COR-L47 (cell line): ENCODE measurements around the gene EIF4E2.

Experiments
- DNase-seq: peaks from one replicate; lab custom pipeline; 2025; lab: John Stamatoyannopoulos, UW

EIF4E2 gene

GRCh38 chr2:232600053-232600773 lies 49.7 kb downstream of the EIF4E2 start:
- DNase-seq, result no peak

- no peak for DNase-seq
Measured at GRCh38 chr2:232603283-232603682, 52.8 kb downstream of the EIF4E2 start.

GRCh38 chr2:232604535-232604934 lies 54.0 kb downstream of the EIF4E2 start:
- DNase-seq, result no peak

- DNase-seq, result no peak
Measured at GRCh38 chr2:232607011-232607410, 56.5 kb downstream of the EIF4E2 start.

GRCh38 chr2:232609607-232610006 lies 59.1 kb downstream of the EIF4E2 start:
- no peak for DNase-seq

- no peak for DNase-seq
Measured at GRCh38 chr2:232610081-232610480, 59.6 kb downstream of the EIF4E2 start.

GRCh38 chr2:232611061-232611460 lies 60.6 kb downstream of the EIF4E2 start:
- DNase-seq, result no peak

GRCh38 chr2:232611559-232612218 lies 61.2 kb downstream of the EIF4E2 start:
- DNase-seq, result peak; percentile 16

- DNase-seq, result no peak
Measured at GRCh38 chr2:232613538-232614134, 63.1 kb downstream of the EIF4E2 start.

- no peak for DNase-seq
Measured at GRCh38 chr2:232615339-232615738, 64.8 kb downstream of the EIF4E2 start.
